ENCODE measurements around the gene RNF144A. TPM values are rescaled to one million over a fixed set of nuclear protein-coding genes. Genes with fewer than 3 reads are reported as not detected.

Gene RNF144A
- total RNA-seq, 2 experiments from 2014 or later: 20.0 to 35.5 TPM

- peaks cover 8% of the 10 kb centered on the region for H3K36me3 Mint-ChIP-seq
- CTCF ChIA-PET: interaction anchor here (1.1 to 3.0 kb wide), 2 partner anchors 11 to 19 kb away, joined by 3 to 15 read pairs; no protein-coding TSS in a partner anchor
- H3K4me3 Mint-ChIP-seq: no peak overlapping the region
- no peak overlapping the region for H3K27ac Mint-ChIP-seq
- no peaks in the 10 kb centered on the region for H3K27me3 Mint-ChIP-seq
- H3K9me3 Mint-ChIP-seq (ENCODE audit: low read depth): no peaks in the 10 kb centered on the region
- DNase-seq (no peak), ATAC-seq (no peak)
- no peaks in the 10 kb centered on the region for H3K4me1 Mint-ChIP-seq
These were observed 107.0 kb downstream of the RNF144A start for GRCh38 chr2:7024261-7024660.

GRCh38 chr2:7025082-7025481 lies 107.9 kb downstream of the RNF144A start:
- H3K27me3 Mint-ChIP-seq: no peaks in the 10 kb centered on the region
- DNase-seq (no peak), ATAC-seq (no peak)
- H3K4me1 Mint-ChIP-seq: no peaks in the 10 kb centered on the region
- no peaks in the 10 kb centered on the region for H3K9me3 Mint-ChIP-seq (ENCODE audit: low read depth)
- no peak overlapping the region for H3K4me3 Mint-ChIP-seq
- CTCF ChIA-PET: interaction anchor here (1.1 kb wide), 1 partner anchor 18 kb away, joined by 3 read pairs; no protein-coding TSS in a partner anchor
- no peak overlapping the region for H3K27ac Mint-ChIP-seq
- H3K36me3 Mint-ChIP-seq: peaks cover 8% of the 10 kb centered on the region

DNA sequence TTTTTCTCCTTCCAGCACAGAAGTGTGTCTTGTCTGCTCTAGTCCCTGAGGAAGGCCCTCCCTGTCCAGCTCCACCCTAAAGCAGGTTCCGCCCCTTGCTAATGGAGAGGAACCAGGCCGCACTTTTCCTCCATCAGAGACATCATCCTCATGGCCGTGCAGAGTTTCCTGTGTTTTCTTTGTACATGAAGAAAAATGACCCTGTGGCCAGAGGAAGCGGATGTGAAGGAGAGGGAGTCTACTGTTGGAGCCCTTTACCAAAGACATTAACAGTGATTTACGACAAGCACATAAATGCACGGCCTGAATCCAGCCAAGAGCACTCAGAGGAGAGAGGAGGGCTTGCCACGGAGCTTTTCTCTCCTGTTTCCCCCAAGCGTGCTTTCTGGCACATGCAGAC lies 109.5 kb downstream of the RNF144A start:
- no peaks in the 10 kb centered on the region for H3K4me1 Mint-ChIP-seq
- no peak overlapping the region for H3K27ac Mint-ChIP-seq
- H3K4me3 Mint-ChIP-seq: no peak overlapping the region
- CTCF ChIA-PET: no interaction called here
- ATAC-seq (no peak), DNase-seq (no peak)
- peaks cover 8% of the 10 kb centered on the region for H3K36me3 Mint-ChIP-seq
- no peaks in the 10 kb centered on the region for H3K27me3 Mint-ChIP-seq
- H3K9me3 Mint-ChIP-seq (ENCODE audit: low read depth): no peaks in the 10 kb centered on the region

DNA sequence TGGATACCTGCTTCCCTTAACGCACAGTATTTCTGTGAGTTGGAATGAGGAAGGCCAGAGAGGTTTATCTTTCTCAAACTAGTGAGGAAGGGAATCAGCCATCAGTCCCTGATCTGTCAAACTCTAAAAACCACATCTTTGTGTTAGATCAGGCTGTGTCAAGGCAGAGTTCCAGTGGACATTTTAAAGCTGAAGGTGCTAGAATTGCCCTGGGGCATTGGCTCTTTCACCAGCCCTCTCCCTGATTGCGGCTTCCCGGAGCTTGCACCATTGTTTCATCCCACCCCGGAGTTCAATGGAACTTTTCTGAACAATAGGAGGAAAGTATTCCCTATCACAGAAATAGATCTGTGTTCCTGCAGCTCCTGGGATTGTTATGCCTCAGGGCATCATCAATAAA lies 110.2 kb downstream of the RNF144A start:
- Mint-ChIP-seq H3K9me3 (ENCODE audit: low read depth) (no peaks in the 10 kb centered on the region), H3K4me3 (no peak overlapping the region), H3K36me3 (peaks cover 8% of the 10 kb centered on the region), H3K27ac (no peak overlapping the region), H3K27me3 (no peaks in the 10 kb centered on the region), H3K4me1 (no peaks in the 10 kb centered on the region)
- ATAC-seq: no peak
- no peak for DNase-seq
- CTCF ChIA-PET: no interaction called here

GRCh38 chr2:7027956-7028655 lies 110.9 kb downstream of the RNF144A start:
- H3K9me3 Mint-ChIP-seq (ENCODE audit: low read depth): no peaks in the 10 kb centered on the region
- DNase-seq (no peak), ATAC-seq (no peak)
- H3K36me3 Mint-ChIP-seq: peaks cover 7% of the 10 kb centered on the region
- H3K27me3 Mint-ChIP-seq: no peaks in the 10 kb centered on the region
- CTCF ChIA-PET: no interaction called here
- no peak overlapping the region for H3K4me3 Mint-ChIP-seq
- H3K27ac Mint-ChIP-seq: no peak overlapping the region
- no peaks in the 10 kb centered on the region for H3K4me1 Mint-ChIP-seq

- ATAC-seq: no peak
- Mint-ChIP-seq H3K36me3 (peaks cover 9% of the 10 kb centered on the region), H3K27me3 (no peaks in the 10 kb centered on the region), H3K9me3 (ENCODE audit: low read depth) (no peaks in the 10 kb centered on the region), H3K4me3 (no peak overlapping the region), H3K4me1 (no peaks in the 10 kb centered on the region), H3K27ac (no peak overlapping the region)
- DNase-seq: no peak
- CTCF ChIA-PET: no interaction called here
These were observed 111.6 kb downstream of the RNF144A start for GRCh38 chr2:7028846-7029245.

DNA sequence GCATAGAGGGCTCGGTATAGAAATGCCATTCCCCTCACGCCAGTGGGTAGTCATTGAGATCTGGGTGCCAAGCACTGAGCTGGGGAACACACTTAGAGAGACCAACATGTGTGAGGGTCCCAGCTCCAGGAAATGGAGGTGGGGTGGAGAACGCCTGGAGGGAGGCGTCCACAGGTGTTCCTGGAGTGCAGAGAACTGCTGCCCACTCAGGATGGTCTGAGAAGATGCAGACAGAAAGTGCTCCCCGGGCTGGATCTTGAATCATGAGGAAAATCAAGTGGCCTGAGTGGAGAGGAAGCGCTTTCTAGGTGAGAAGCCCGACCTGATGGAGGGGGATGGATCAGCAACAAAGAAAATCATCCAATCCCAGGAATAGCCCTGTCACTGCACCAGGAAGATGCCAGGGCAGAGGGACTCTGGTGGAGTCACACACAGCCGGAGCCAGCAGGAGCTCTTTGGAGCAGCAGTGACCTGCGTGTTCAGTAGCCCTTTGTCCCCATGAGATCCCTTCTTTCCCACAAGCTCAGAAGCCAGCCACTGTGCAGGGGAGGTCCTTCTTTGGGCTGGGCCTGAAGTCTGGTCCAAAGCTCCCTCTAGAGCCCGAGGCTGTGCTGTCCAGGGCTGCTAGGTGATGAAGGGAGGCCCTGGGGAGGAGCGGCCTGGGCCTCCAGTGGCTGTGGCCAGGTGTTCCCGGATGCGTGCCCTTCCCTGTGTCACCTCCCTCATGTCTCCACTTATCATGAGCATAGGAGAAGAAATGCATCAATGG lies 112.3 kb downstream of the RNF144A start:
- Mint-ChIP-seq H3K27ac (peak overlapping the region; percentile 5), H3K9me3 (ENCODE audit: low read depth) (no peaks in the 10 kb centered on the region), H3K36me3 (peaks cover 9% of the 10 kb centered on the region), H3K4me1 (no peaks in the 10 kb centered on the region), H3K27me3 (no peaks in the 10 kb centered on the region), H3K4me3 (no peak overlapping the region)
- no peak for DNase-seq
- CTCF ChIA-PET: interaction anchor here (0.9 to 1.1 kb wide), 2 partner anchors 14 to 111 kb away, joined by 3 read pairs; no protein-coding TSS in a partner anchor
- no peak for ATAC-seq

DNA sequence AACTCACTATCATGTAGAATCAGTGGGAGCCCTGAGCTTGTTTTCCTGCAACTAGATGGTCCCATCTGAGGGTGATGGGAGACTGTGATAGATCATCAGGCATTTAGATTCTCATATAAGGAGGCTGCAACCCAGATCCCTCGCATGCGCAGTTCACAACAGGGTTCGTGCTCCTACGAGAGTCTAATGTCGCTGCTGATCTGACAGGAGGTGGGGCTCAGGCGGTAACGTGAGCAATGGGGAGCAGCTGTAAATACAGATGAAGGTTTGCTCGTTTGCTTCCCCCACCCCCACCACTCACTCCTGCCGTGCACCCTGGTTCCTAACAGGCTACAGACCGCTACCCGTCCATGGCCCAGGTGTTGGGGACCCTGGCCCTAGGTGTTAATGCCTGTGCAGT lies 113.6 kb downstream of the RNF144A start:
- Mint-ChIP-seq H3K9me3 (ENCODE audit: low read depth) (no peaks in the 10 kb centered on the region), H3K36me3 (peaks cover 5% of the 10 kb centered on the region)

GRCh38 chr2:7031547-7032245 lies 114.5 kb downstream of the RNF144A start:
- no peaks in the 10 kb centered on the region for H3K4me1 Mint-ChIP-seq
- H3K36me3 Mint-ChIP-seq: peaks cover 4% of the 10 kb centered on the region
- no peaks in the 10 kb centered on the region for H3K9me3 Mint-ChIP-seq (ENCODE audit: low read depth)
- no peak overlapping the region for H3K27ac Mint-ChIP-seq
- H3K27me3 Mint-ChIP-seq: no peaks in the 10 kb centered on the region
- CTCF ChIA-PET: interaction anchor here (0.7 to 1.9 kb wide), 2 partner anchors 12 to 135 kb away, joined by 4 to 5 read pairs; no protein-coding TSS in a partner anchor
- ATAC-seq (no peak), DNase-seq (no peak)
- no peak overlapping the region for H3K4me3 Mint-ChIP-seq

More for the DNA sequence above, 113.6 kb downstream of the RNF144A start:
- CTCF ChIA-PET: interaction anchor here (0.9 kb wide), 1 partner anchor 13 kb away, joined by 3 read pairs; no protein-coding TSS in a partner anchor
- no peaks in the 10 kb centered on the region for H3K27me3 Mint-ChIP-seq
- no peak overlapping the region for H3K4me3 Mint-ChIP-seq
- H3K27ac Mint-ChIP-seq: no peak overlapping the region
- ATAC-seq (no peak), DNase-seq (no peak)
- no peaks in the 10 kb centered on the region for H3K4me1 Mint-ChIP-seq

- no peaks in the 10 kb centered on the region for H3K4me1 Mint-ChIP-seq
- peaks cover 4% of the 10 kb centered on the region for H3K36me3 Mint-ChIP-seq
These were observed 115.2 kb downstream of the RNF144A start for GRCh38 chr2:7032371-7032770.

DNA sequence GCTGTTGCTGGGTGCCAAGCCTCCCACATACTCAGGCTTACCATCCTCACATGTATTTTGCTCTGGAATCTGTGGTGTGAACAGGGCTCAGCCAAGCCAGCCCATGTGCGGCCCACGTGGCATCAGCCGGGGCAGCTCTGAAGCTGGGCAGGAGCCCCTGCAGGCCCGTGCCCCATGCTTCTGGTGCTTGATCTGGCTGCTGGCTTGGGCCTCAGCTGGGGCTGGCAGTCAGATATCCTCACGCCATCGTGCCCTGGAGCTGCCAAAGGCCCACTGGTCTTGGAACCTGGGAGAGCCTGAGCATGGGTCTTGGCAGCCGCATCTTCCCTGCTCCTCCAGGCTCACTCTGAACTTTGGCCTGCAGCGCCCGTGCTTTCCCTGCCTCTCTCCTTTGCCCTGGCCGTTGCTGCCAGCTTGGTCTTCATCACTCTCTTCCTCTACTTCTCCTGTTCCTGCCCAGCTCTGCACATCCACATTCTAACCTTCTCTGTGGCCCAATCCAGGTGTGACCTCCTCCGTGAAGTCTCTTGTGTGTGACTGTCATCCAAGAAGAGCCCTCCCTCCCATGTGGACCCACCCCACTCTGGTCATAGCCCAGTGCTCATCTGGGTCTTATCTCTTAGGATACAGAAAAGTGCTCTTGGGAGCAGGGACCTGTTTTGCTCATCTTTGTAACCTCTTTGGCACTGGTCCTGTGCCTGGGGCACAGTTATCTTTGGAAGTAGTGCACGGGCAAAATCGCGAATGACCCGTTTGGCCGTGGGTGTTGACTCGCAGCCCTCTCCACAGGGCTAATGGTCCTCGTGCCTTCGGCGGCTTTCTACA lies 116.1 kb downstream of the RNF144A start:
- no peaks in the 10 kb centered on the region for H3K9me3 Mint-ChIP-seq (ENCODE audit: low read depth)
- H3K4me3 Mint-ChIP-seq: no peak overlapping the region
- H3K36me3 Mint-ChIP-seq: peaks cover 5% of the 10 kb centered on the region
- DNase-seq (no peak), ATAC-seq (no peak)
- no peaks in the 10 kb centered on the region for H3K4me1 Mint-ChIP-seq
- CTCF ChIA-PET: interaction anchor here (1.4 to 1.9 kb wide), 2 partner anchors 11 to 136 kb away, joined by 3 to 5 read pairs; no protein-coding TSS in a partner anchor
- no peaks in the 10 kb centered on the region for H3K27me3 Mint-ChIP-seq
- H3K27ac Mint-ChIP-seq: no peak overlapping the region

More at GRCh38 chr2:7032371-7032770, 115.2 kb downstream of the RNF144A start:
- Mint-ChIP-seq H3K9me3 (ENCODE audit: low read depth) (no peaks in the 10 kb centered on the region), H3K4me3 (no peak overlapping the region), H3K27me3 (no peaks in the 10 kb centered on the region), H3K27ac (no peak overlapping the region)
- DNase-seq (no peak), ATAC-seq (no peak)
- CTCF ChIA-PET: interaction anchor here (0.7 to 1.9 kb wide), 2 partner anchors 12 to 135 kb away, joined by 4 to 5 read pairs; no protein-coding TSS in a partner anchor

GRCh38 chr2:7034303-7034702 lies 117.1 kb downstream of the RNF144A start:
- H3K4me3 Mint-ChIP-seq: no peak overlapping the region
- peaks cover 13% of the 10 kb centered on the region for H3K36me3 Mint-ChIP-seq
- H3K4me1 Mint-ChIP-seq: no peaks in the 10 kb centered on the region
- H3K27me3 Mint-ChIP-seq: no peaks in the 10 kb centered on the region
- DNase-seq (no peak), ATAC-seq (no peak)
- H3K27ac Mint-ChIP-seq: no peak overlapping the region
- CTCF ChIA-PET: interaction anchor here (1.4 kb wide), 1 partner anchor 10 kb away, joined by 3 read pairs; no protein-coding TSS in a partner anchor
- H3K9me3 Mint-ChIP-seq (ENCODE audit: low read depth): no peaks in the 10 kb centered on the region
